ENCODE results near the gene MYO10.

- TF ChIP-seq, protein P1, sequence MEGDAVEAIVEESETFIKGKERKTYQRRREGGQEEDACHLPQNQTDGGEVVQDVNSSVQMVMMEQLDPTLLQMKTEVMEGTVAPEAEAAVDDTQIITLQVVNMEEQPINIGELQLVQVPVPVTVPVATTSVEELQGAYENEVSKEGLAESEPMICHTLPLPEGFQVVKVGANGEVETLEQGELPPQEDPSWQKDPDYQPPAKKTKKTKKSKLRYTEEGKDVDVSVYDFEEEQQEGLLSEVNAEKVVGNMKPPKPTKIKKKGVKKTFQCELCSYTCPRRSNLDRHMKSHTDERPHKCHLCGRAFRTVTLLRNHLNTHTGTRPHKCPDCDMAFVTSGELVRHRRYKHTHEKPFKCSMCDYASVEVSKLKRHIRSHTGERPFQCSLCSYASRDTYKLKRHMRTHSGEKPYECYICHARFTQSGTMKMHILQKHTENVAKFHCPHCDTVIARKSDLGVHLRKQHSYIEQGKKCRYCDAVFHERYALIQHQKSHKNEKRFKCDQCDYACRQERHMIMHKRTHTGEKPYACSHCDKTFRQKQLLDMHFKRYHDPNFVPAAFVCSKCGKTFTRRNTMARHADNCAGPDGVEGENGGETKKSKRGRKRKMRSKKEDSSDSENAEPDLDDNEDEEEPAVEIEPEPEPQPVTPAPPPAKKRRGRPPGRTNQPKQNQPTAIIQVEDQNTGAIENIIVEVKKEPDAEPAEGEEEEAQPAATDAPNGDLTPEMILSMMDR (conservative IDR thresholded peaks at IDR 0.05): no peak
- TF ChIP-seq ZFX (IDR thresholded peaks at IDR 0.05): no peak
Observed at GRCh38 chr5:16883806-16884205, 52.3 kb downstream of the MYO10 start.

Measured in C4-2B (cell line).